Cardiac fibroblast (primary cell): Measurements from ENCODE around the gene HMX3.

ENCODE experiments used
- DNase-seq, 2 donors: peaks; one replicate each; pipeline versions ENCODE4 v3.0.0 to v3.0.0-alpha.2; 2010; ENCODE audit warnings: low read depth in 2 of 2
- H3K4me3 ChIP-seq, 2 donors: replicated peaks in 1 of 2; 1 replicate in 1 of 2; 2 replicates in 1 of 2; pipeline ENCODE4 v1.5.1; 2011; ENCODE audit warnings: low read depth in 2 of 2, low read length in 2 of 2, mild to moderate bottlenecking in 2 of 2, moderate library complexity in 1 of 2
- TF ChIP-seq, protein P1 (sequence below): IDR thresholded peaks from one replicate; pipeline ENCODE4 v1.5.1; 2011; ENCODE audit warnings: low read depth, mild to moderate bottlenecking, low read length, inconsistent platforms

Gene HMX3

DNA sequence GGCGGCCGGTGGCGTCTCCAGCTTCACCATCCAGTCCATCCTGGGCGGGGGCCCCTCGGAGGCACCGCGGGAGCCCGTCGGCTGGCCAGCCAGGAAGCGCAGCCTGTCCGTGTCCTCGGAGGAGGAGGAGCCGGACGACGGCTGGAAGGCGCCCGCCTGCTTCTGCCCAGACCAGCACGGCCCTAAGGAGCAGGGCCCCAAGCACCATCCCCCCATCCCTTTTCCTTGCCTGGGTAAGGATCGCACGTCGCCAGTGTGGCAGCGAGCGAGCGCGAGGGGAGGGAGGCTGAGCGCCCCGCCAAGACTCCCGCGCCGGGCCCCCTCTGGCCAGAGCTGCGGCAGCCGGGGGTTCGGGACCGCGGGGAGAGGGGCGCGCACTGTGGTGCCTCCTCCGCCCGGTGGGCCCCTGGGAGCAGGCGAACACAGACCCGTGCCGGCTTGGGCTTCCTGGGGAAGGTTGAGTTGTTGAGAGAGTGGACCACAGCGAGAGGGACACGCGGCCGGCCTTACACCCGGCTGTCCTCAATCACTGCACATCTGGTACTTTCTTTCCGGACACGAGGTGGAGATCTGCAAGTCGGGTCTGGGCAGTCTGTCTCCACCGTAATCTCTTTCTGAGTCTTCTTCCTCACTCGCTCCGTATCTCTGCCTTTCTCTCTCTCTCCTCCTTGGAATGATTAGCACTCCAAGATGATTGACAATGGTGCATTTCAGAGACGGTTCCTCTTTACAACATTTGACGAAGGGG lies 12.8 kb downstream of the HMX3 start:
- TF ChIP-seq, protein P1, sequence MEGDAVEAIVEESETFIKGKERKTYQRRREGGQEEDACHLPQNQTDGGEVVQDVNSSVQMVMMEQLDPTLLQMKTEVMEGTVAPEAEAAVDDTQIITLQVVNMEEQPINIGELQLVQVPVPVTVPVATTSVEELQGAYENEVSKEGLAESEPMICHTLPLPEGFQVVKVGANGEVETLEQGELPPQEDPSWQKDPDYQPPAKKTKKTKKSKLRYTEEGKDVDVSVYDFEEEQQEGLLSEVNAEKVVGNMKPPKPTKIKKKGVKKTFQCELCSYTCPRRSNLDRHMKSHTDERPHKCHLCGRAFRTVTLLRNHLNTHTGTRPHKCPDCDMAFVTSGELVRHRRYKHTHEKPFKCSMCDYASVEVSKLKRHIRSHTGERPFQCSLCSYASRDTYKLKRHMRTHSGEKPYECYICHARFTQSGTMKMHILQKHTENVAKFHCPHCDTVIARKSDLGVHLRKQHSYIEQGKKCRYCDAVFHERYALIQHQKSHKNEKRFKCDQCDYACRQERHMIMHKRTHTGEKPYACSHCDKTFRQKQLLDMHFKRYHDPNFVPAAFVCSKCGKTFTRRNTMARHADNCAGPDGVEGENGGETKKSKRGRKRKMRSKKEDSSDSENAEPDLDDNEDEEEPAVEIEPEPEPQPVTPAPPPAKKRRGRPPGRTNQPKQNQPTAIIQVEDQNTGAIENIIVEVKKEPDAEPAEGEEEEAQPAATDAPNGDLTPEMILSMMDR, result no peak
- H3K4me3 ChIP-seq, result no peak overlapping the region
- DNase-seq, result no peak

DNA sequence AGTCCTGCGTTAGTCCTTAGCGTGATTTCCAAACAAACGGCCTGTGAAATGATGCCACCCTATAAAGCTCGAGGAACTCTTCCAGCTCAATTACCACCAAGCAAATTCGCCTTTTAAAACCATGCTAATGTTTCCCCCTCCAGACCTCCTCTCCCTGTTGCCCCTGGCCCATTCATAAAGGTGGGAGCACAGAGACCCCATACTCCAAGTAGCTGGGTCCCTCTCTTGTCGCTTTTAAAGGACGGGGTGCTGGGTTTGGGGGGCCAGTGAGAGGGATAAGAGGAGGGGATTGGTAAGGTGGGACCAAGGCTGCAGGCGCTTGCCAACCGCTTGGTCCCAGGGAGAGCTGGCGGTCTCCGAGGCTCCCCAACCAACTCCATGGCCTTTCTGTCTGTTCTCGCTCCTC lies 13.4 kb downstream of the HMX3 start:
- TF ChIP-seq, protein P1, result no peak
- H3K4me3 ChIP-seq, result no peak overlapping the region
- no peak for DNase-seq

DNA sequence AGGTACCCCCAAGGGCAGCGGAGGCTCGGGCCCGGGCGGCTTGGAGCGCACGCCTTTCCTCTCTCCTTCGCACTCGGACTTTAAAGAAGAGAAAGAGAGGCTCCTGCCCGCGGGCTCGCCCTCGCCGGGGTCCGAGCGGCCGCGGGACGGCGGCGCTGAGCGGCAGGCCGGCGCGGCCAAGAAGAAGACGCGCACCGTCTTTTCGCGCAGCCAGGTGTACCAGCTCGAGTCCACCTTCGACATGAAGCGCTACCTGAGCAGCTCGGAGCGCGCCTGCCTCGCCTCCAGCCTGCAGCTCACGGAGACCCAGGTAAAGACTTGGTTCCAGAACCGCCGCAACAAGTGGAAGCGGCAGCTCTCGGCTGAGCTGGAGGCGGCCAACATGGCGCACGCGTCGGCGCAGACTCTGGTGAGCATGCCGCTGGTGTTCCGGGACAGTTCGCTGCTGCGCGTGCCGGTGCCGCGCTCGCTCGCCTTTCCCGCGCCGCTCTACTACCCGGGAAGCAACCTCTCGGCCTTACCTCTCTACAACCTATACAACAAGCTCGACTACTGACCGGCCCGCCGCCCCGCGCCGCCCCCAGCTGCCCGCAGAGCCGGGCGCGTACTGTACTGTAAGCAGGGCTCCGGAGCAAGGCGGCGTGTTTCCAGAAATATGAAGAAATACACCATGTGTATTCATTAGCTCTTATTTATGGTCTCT lies 13.9 kb downstream of the HMX3 start:
- peak in 1 of 2 donors; percentile 45 for DNase-seq
- TF ChIP-seq, protein P1, result no peak
- peak overlapping the region; percentile 28 to 36 for H3K4me3 ChIP-seq

DNA sequence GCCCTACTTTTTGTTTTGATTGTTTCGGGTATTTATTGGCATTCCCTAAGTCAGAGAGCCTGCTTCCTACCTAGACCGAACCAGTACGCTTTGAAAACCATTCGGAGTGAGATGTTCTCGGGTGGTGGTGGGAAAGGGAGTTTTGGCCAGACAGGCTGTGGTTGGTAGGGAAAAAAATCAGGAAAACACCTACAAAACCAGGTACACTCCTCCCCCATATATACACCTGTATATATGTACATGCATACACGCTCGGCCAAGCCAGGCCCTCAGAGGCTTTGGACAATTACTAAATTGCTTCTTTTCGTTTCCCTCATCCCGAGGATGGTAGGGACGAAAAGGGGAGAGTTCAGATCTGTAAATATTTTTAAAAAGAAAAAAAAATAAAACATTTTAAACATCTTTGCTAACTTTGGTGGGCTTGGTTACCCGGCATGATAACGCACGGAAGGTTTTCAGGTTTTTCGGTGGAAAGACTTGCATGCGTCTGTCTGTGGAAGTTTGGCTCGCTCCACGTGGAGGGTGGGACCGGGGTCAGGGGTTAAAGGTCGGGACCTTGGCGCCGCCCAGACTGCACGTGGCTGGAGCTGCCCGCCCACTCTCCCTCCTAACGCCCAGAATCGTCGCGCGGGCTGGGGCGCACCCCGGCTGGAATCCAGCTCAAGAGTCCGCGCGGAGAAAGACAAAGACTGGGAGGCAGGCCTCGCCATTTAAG lies 14.7 kb downstream of the HMX3 start:
- no peak overlapping the region for H3K4me3 ChIP-seq
- TF ChIP-seq, protein P1, result no peak
- DNase-seq, result no peak

DNA sequence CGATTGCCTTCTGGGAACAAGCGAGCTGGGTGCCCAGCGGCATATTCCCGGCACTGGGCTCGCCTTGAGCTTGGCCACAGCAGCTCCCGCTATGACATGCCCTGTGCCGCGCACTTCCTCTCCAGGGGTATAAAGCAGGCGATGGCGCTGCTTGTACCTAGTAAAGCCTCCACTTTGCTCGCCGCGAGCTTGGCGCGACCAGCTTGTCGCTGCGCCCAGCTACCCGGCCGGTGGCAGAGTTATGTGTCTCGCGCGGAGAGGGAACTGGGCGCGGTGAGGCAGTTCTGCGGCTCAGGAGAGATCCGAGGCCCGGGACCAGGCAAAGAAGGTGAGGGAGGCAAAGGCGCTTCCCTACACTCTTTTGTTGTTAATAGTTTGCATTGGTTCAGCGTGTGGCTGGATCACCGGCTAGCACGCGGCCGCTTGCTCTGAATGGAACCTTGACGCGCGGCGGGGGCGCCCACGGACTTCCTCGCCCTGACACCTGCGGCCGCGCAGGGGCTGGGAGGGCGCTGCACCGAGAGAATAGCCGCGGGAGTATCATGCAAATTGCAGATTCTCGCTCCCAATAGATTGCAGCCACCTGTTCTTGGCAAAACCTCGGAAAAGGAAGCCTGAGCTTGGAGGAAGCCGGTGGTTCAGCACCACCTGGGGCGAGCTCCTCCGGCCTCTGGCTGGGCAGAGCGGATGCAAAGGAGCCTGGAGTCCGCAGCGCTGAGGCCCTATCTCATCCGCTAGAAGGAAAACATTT lies 15.4 kb downstream of the HMX3 start:
- TF ChIP-seq, protein P1, result no peak
- DNase-seq, result no peak
- H3K4me3 ChIP-seq, result no peak overlapping the region

DNA sequence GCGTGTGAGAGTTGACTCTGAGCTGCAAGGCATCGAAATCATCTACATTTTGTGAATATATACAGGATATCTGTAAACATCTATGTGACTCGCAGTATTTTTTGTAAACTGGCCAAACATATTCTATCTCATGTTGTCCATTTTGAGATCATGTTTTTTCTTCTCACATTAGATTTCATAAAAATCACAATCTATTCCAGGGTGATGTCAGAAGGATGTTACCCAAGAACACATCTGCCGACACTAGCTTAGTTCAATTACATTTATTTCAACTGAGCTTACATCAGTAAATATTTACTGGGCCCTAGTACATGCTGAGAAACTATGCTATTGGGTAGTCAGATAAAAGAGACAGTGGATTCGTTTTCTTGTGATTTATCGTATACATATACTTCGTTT lies 16.0 kb downstream of the HMX3 start:
- TF ChIP-seq, protein P1, result no peak
- no peak overlapping the region for H3K4me3 ChIP-seq
- no peak for DNase-seq
